ENCODE data around the gene CEP112. TPM values are rescaled to one million over a fixed set of nuclear protein-coding genes. Genes with fewer than 3 reads are reported as not detected.

Gene CEP112
- total RNA-seq, 1 experiment from 2014 or later = 6.1 TPM

GRCh38 chr17:65820306-65820705 lies 371.6 kb downstream of the CEP112 start:
- CTCF ChIA-PET = no interaction called here
- no peaks in the 10 kb centered on the region for H3K9me3 Mint-ChIP-seq

GRCh38 chr17:65819810-65820209 lies 372.1 kb downstream of the CEP112 start:
- ATAC-seq (no peak), DNase-seq (ENCODE audit: low spot score) (no peak)
- CTCF ChIA-PET = no interaction called here
- POLR2A ChIA-PET = no interaction called here
- Mint-ChIP-seq H3K4me3 (no peak overlapping the region), H3K27ac (no peak overlapping the region), H3K4me1 (0 out of 2 replicates have a peak, but pooled peaks cover 4% of the 10 kb centered on the region), H3K36me3 (no peaks in the 10 kb centered on the region), H3K9me3 (no peaks in the 10 kb centered on the region), H3K27me3 (ENCODE audit: low read depth) (no peaks in the 10 kb centered on the region)
- TF ChIP-seq FOXP4 (CRISPR knock-in tag; IDR thresholded peaks at IDR 0.05) (no peak), SP1 (CRISPR knock-in tag; conservative IDR thresholded peaks at IDR 0.05) (no peak), OVOL2 (CRISPR knock-in tag; IDR thresholded peaks at IDR 0.05; ENCODE audit: borderline replicate concordance) (no peak), ZNF138 (CRISPR knock-in tag; conservative IDR thresholded peaks at IDR 0.05) (no peak), E2F1 (CRISPR knock-in tag; IDR thresholded peaks at IDR 0.05) (no peak), ZNF512 (CRISPR knock-in tag; IDR thresholded peaks at IDR 0.05; ENCODE audit: borderline replicate concordance) (no peak), JAZF1 (CRISPR knock-in tag; IDR thresholded peaks at IDR 0.05) (no peak), GTF2I (CRISPR knock-in tag; conservative IDR thresholded peaks at IDR 0.05) (no peak), ATF3 (CRISPR knock-in tag; conservative IDR thresholded peaks at IDR 0.05) (no peak)

More at GRCh38 chr17:65820306-65820705, 371.6 kb downstream of the CEP112 start:
- DNase-seq (ENCODE audit: low spot score) (no peak), ATAC-seq (no peak)
- no peaks in the 10 kb centered on the region for H3K27me3 Mint-ChIP-seq (ENCODE audit: low read depth)
- 0 out of 2 replicates have a peak, but pooled peaks cover under 1% of the 10 kb centered on the region for H3K4me1 Mint-ChIP-seq
- H3K4me3 Mint-ChIP-seq = no peak overlapping the region
- POLR2A ChIA-PET = no interaction called here
- H3K36me3 Mint-ChIP-seq = no peaks in the 10 kb centered on the region
- TF ChIP-seq ZNF219 (CRISPR knock-in tag; IDR thresholded peaks at IDR 0.05; ENCODE audit: borderline replicate concordance) = no peak
- TF ChIP-seq E2F5 (CRISPR knock-in tag; IDR thresholded peaks at IDR 0.05) = no peak
- no peak for TF ChIP-seq NR3C1 (CRISPR knock-in tag; conservative IDR thresholded peaks at IDR 0.05; ENCODE audit: low read depth)
- TF ChIP-seq NR1H2 (CRISPR knock-in tag; IDR thresholded peaks at IDR 0.05) = no peak
- no peak for TF ChIP-seq ZNF138 (CRISPR knock-in tag; conservative IDR thresholded peaks at IDR 0.05)
- no peak for TF ChIP-seq HMGA2 (CRISPR knock-in tag; IDR thresholded peaks at IDR 0.05)
- no peak for TF ChIP-seq ZNF317 (CRISPR knock-in tag; IDR thresholded peaks at IDR 0.05; ENCODE audit: borderline replicate concordance, low read depth)
- TF ChIP-seq ZNF512 (CRISPR knock-in tag; IDR thresholded peaks at IDR 0.05; ENCODE audit: borderline replicate concordance) = no peak
- no peak for TF ChIP-seq USF1 (CRISPR knock-in tag; IDR thresholded peaks at IDR 0.05)
- no peak for TF ChIP-seq ZNF281 (CRISPR knock-in tag; IDR thresholded peaks at IDR 0.05)
- no peak for TF ChIP-seq PRRX2 (CRISPR knock-in tag; IDR thresholded peaks at IDR 0.05)
- no peak overlapping the region for H3K27ac Mint-ChIP-seq

Measured in WTC11 (cell line).